Lower leg skin (tissue), 3 donors: ENCODE measurements around the gene MYT1.

Source experiments
- POLR2A ChIP-seq, 2 donors: fragments of 450-650 bp; IDR thresholded peaks; one replicate each; pipeline ENCODE4 v1.6.1; 2016 to 2017; ENCODE audit warnings: antibody characterized with exemption in 2 of 2, mild to moderate bottlenecking in 1 of 2, moderate library complexity in 1 of 2
- TF ChIP-seq, protein P1 (sequence below), 3 donors: fragments of 450-650 bp; IDR thresholded peaks; one replicate each; pipeline ENCODE4 v1.5.1; 2016; ENCODE audit warnings: antibody characterized with exemption in 3 of 3, mild to moderate bottlenecking in 3 of 3, moderate library complexity in 2 of 3

DNA sequence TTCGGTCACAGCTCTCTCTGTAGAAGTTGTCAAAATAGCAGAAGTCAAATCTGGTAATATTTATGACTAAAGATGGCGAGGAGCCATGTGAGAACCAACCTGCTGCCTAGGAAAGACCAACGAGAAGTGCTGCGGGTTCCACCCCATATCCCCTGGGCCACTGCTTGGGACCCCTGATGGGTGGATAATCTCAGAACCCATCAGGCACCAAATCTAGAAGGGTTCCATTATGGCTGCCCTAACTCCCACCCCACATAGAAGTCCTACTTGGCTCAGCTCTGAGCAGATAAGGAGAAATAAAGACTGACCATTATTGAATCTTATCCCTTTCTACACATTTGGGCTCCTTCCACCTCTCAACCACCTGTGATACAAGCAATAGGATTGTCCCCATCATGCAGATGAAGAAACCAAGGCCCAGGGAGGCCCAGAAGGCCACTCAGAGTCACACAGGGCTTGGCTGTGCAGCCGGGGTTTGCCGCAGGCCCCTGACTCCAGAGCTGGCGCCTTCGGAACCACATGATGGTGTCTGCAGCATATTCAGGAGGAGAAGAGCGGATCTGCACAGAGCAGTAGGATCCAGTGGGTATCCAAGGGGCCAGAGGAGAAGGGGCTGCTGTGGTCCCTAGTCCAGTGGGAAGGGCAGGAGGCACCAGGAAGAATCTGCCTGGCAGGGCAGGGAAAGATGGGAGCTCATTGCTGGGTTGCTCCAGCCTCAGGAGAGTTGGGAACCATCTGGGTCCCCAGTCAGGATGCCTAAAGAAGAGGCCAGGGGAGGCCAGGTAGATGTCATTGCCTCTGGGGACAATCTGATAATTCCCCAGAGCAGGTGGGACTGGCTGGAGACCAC lies 81.7 kb downstream of the MYT1 start:
- no peak for TF ChIP-seq POLR2A (IDR thresholded peaks at IDR 0.05)
- TF ChIP-seq, protein P1, sequence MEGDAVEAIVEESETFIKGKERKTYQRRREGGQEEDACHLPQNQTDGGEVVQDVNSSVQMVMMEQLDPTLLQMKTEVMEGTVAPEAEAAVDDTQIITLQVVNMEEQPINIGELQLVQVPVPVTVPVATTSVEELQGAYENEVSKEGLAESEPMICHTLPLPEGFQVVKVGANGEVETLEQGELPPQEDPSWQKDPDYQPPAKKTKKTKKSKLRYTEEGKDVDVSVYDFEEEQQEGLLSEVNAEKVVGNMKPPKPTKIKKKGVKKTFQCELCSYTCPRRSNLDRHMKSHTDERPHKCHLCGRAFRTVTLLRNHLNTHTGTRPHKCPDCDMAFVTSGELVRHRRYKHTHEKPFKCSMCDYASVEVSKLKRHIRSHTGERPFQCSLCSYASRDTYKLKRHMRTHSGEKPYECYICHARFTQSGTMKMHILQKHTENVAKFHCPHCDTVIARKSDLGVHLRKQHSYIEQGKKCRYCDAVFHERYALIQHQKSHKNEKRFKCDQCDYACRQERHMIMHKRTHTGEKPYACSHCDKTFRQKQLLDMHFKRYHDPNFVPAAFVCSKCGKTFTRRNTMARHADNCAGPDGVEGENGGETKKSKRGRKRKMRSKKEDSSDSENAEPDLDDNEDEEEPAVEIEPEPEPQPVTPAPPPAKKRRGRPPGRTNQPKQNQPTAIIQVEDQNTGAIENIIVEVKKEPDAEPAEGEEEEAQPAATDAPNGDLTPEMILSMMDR (IDR thresholded peaks at IDR 0.05), result no peak
